Prostate gland (tissue), 2 donors: ENCODE measurements around the gene FKBP3. TPM values are rescaled to one million over a fixed set of nuclear protein-coding genes. Genes with fewer than 3 reads are reported as not detected.

ENCODE experiments used
- DNase-seq: peaks from one replicate; pipeline ENCODE4 v3.0.0-alpha.2; 2019; ENCODE audit warnings: low spot score
- H3K27ac ChIP-seq, 2 donors: fragments of 200-600 bp; sonication (generic); 2 replicates each; pipeline ENCODE4 v1.5.1; 2017 to 2019
- H3K27me3 ChIP-seq: fragments of 200-600 bp; sonication (generic); replicated peaks from 2 replicates; pipeline ENCODE4 v1.5.1; 2019; ENCODE audit not compliant: insufficient read depth
- H3K36me3 ChIP-seq, 2 donors: fragments of 200-600 bp; sonication (generic); 1 replicate in 1 of 2; 2 replicates in 1 of 2; pipeline versions ENCODE4 v1.5.1 to v1.8.1; 2017 to 2019
- H3K4me1 ChIP-seq: fragments of 200-600 bp; sonication (generic); replicated peaks from 2 replicates; pipeline ENCODE4 v1.5.1; 2019
- H3K4me3 ChIP-seq, 2 donors: fragments of 200-600 bp; sonication (generic); 2 replicates each; pipeline ENCODE4 v1.5.1; 2017 to 2019
- H3K9me3 ChIP-seq: fragments of 200-600 bp; sonication (generic); 2 replicates; pipeline ENCODE4 v1.5.1; 2017
- CTCF ChIP-seq, 4 experiments: fragments of 200-600 bp in 2 of 4; fragments of 450-650 bp in 2 of 4; sonication (generic) in 2 of 4; IDR thresholded peaks; 1 replicate in 3 of 4; 2 replicates in 1 of 4; pipeline ENCODE4 v1.5.1; 2016 to 2019; ENCODE audit warnings: antibody characterized with exemption in 4 of 4, mild to moderate bottlenecking in 2 of 4, moderate library complexity in 2 of 4
- POLR2A ChIP-seq: fragments of 450-650 bp; IDR thresholded peaks from one replicate; pipeline ENCODE4 v1.6.1; 2016; ENCODE audit warnings: antibody characterized with exemption, mild to moderate bottlenecking
- POLR2AphosphoS5 ChIP-seq: sonication (generic); formaldehyde crosslinking; IDR thresholded peaks from one replicate; pipeline ENCODE4 v1.6.1; 2017; ENCODE audit warnings: antibody characterized with exemption
- WGBS: methylation state at CpG from one replicate; pipeline ENCODE4 v1.1.5; 2018; 5-methylcytosine and 5-hydroxymethylcytosine counted together
- intact Hi-C: fragments of 100-400 bp; cut with DNase I; formaldehyde crosslinking; loops from one replicate; pipeline ENCODE4 v1.14.2; 2022
- total RNA-seq, 2 donors: library from RNA; depleted of rRNA; stranded (reverse); fragments of >200 nt; gene quantifications; one replicate each; pipeline ENCODE4 v1.1.0, GENCODE V29; 2016

Gene FKBP3
- total RNA-seq, 2 donors from 2014 or later = 40.4 to 46.7 TPM

GRCh38 chr14:45135156-45135555, 875 bp upstream of the FKBP3 start:
- no peak for DNase-seq
- H3K9me3 ChIP-seq = no peaks in the 10 kb centered on the region
- no peaks in the 10 kb centered on the region for H3K4me1 ChIP-seq
- WGBS = under 1% methylated on average over 7 of the region's 7 CpGs
- no peaks in the 10 kb centered on the region for H3K27me3 ChIP-seq
- H3K36me3 ChIP-seq = no peaks in the 10 kb centered on the region
- peak overlapping the region; percentile 49 to 55 for H3K4me3 ChIP-seq
- TF ChIP-seq POLR2AphosphoS5 (no peak), CTCF (IDR thresholded peaks at IDR 0.05) (no peak), POLR2A (no peak)
- intact Hi-C loops = loop anchor here (2.0 to 10.0 kb wide), 5 partner anchors 50 to 238 kb away; partner anchors contain the start of genes KLHL28, MIS18BP1 and PRPF39
- H3K27ac ChIP-seq = peak overlapping the region; percentile 79 to 81

- WGBS = under 1% methylated on average over 9 of the region's 9 CpGs
- no peaks in the 10 kb centered on the region for H3K4me1 ChIP-seq
- DNase-seq = no peak
- no peaks in the 10 kb centered on the region for H3K9me3 ChIP-seq
- no peak for TF ChIP-seq POLR2A
- no peak for TF ChIP-seq POLR2AphosphoS5
- TF ChIP-seq CTCF (IDR thresholded peaks at IDR 0.05) = no peak
- H3K27ac ChIP-seq = peak overlapping the region; percentile 79 to 81
- intact Hi-C loops = loop anchor here (2.0 to 10.0 kb wide), 3 partner anchors 49 to 237 kb away; partner anchors contain the start of genes KLHL28 and PRPF39
- peak overlapping the region; percentile 49 to 55 for H3K4me3 ChIP-seq
- no peaks in the 10 kb centered on the region for H3K36me3 ChIP-seq
- H3K27me3 ChIP-seq = no peaks in the 10 kb centered on the region
These were observed 614 bp downstream of the FKBP3 start for GRCh38 chr14:45133683-45134050.

GRCh38 chr14:45128963-45129629, 5.2 kb downstream of the FKBP3 start:
- Histone ChIP-seq H3K4me1 (no peaks in the 10 kb centered on the region), H3K27me3 (no peaks in the 10 kb centered on the region), H3K27ac (no peak overlapping the region), H3K9me3 (no peaks in the 10 kb centered on the region), H3K4me3 (no peak overlapping the region), H3K36me3 (no peaks in the 10 kb centered on the region)
- no peak for TF ChIP-seq POLR2AphosphoS5
- TF ChIP-seq POLR2A = no peak
- no peak for TF ChIP-seq CTCF (IDR thresholded peaks at IDR 0.05)
- WGBS = 62% methylated on average over 1 of the region's 1 CpG
- no peak for DNase-seq
- intact Hi-C loops = no loop called here

- TF ChIP-seq POLR2AphosphoS5 (no peak), CTCF (IDR thresholded peaks at IDR 0.05) (no peak), POLR2A (no peak)
- Histone ChIP-seq H3K4me3 (no peak overlapping the region), H3K9me3 (no peaks in the 10 kb centered on the region), H3K27me3 (no peaks in the 10 kb centered on the region), H3K4me1 (no peaks in the 10 kb centered on the region), H3K36me3 (no peaks in the 10 kb centered on the region), H3K27ac (no peak overlapping the region)
- WGBS = 97% methylated on average over 2 of the region's 2 CpGs
- no peak for DNase-seq
- intact Hi-C loops = no loop called here
These were observed 8.5 kb downstream of the FKBP3 start for GRCh38 chr14:45125754-45126153.

GRCh38 chr14:45123271-45123670, 11.0 kb downstream of the FKBP3 start:
- 86% methylated on average over 3 of the region's 3 CpGs for whole genome bisulfite sequencing
- no peak for DNase-seq
- Histone ChIP-seq H3K27ac (no peak overlapping the region), H3K36me3 (no peaks in the 10 kb centered on the region), H3K4me1 (no peaks in the 10 kb centered on the region), H3K9me3 (no peaks in the 10 kb centered on the region), H3K27me3 (no peaks in the 10 kb centered on the region), H3K4me3 (no peak overlapping the region)
- intact Hi-C loops = no loop called here
- no peak for TF ChIP-seq CTCF (IDR thresholded peaks at IDR 0.05)
- TF ChIP-seq POLR2A = no peak
- TF ChIP-seq POLR2AphosphoS5 = no peak
